Testis (tissue), 2 donors: Measurements from ENCODE around the gene GTPBP4.

ENCODE experiments used
- CTCF ChIP-seq, 3 experiments: fragments of 450-650 bp in 2 of 3; fragments of 200-600 bp in 1 of 3; sonication (generic) in 1 of 3; IDR thresholded peaks; one replicate each; pipeline ENCODE4 v1.5.1; 2016 to 2019; ENCODE audit warnings: antibody characterized with exemption in 3 of 3, mild to moderate bottlenecking in 2 of 3, moderate library complexity in 1 of 3
- POLR2A ChIP-seq: fragments of 450-650 bp; IDR thresholded peaks from one replicate; pipeline ENCODE4 v1.6.1; 2017; ENCODE audit warnings: antibody characterized with exemption, mild to moderate bottlenecking, moderate library complexity

GRCh38 chr10:1035201-1035600 is 47.0 kb downstream of the GTPBP4 start:
- TF ChIP-seq CTCF (IDR thresholded peaks at IDR 0.05) (no peak), POLR2A (no peak)
